ENCODE data around the gene SPEM3. TPM values are rescaled to one million over a fixed set of nuclear protein-coding genes. Genes with fewer than 3 reads are reported as not detected.

SPEM3 gene
- total and polyA plus RNA-seq, 10 of the 15 experiments (the other 5 are each of a cell fraction or from before 2014, with no cell fraction given) = not detected

DNA sequence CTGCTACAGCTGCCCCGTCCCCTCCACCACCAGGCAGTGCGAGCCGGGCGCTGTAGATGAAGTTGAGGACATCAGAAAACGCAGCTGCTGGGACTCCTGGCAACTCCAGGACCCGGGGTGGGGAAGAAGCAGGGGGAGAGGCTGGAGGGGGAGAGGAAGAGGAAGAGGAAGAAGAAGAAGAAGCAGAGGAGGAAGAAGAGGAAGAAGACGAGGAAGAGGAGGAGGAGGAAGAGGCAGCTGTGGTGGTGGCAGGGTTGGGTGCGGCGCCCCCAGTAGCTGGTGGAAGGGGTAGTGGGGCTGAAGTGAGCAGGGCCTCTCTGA, 37.6 kb downstream of the SPEM3 start (continued):
- TF ChIP-seq, protein P1, sequence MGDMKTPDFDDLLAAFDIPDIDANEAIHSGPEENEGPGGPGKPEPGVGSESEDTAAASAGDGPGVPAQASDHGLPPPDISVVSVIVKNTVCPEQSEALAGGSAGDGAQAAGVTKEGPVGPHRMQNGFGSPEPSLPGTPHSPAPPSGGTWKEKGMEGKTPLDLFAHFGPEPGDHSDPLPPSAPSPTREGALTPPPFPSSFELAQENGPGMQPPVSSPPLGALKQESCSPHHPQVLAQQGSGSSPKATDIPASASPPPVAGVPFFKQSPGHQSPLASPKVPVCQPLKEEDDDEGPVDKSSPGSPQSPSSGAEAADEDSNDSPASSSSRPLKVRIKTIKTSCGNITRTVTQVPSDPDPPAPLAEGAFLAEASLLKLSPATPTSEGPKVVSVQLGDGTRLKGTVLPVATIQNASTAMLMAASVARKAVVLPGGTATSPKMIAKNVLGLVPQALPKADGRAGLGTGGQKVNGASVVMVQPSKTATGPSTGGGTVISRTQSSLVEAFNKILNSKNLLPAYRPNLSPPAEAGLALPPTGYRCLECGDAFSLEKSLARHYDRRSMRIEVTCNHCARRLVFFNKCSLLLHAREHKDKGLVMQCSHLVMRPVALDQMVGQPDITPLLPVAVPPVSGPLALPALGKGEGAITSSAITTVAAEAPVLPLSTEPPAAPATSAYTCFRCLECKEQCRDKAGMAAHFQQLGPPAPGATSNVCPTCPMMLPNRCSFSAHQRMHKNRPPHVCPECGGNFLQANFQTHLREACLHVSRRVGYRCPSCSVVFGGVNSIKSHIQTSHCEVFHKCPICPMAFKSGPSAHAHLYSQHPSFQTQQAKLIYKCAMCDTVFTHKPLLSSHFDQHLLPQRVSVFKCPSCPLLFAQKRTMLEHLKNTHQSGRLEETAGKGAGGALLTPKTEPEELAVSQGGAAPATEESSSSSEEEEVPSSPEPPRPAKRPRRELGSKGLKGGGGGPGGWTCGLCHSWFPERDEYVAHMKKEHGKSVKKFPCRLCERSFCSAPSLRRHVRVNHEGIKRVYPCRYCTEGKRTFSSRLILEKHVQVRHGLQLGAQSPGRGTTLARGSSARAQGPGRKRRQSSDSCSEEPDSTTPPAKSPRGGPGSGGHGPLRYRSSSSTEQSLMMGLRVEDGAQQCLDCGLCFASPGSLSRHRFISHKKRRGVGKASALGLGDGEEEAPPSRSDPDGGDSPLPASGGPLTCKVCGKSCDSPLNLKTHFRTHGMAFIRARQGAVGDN (IDR thresholded peaks at IDR 0.05) = no peak
- TF ChIP-seq HDAC6 (IDR thresholded peaks at IDR 0.05; ENCODE audit: unreplicated experiment) = no peak

DNA sequence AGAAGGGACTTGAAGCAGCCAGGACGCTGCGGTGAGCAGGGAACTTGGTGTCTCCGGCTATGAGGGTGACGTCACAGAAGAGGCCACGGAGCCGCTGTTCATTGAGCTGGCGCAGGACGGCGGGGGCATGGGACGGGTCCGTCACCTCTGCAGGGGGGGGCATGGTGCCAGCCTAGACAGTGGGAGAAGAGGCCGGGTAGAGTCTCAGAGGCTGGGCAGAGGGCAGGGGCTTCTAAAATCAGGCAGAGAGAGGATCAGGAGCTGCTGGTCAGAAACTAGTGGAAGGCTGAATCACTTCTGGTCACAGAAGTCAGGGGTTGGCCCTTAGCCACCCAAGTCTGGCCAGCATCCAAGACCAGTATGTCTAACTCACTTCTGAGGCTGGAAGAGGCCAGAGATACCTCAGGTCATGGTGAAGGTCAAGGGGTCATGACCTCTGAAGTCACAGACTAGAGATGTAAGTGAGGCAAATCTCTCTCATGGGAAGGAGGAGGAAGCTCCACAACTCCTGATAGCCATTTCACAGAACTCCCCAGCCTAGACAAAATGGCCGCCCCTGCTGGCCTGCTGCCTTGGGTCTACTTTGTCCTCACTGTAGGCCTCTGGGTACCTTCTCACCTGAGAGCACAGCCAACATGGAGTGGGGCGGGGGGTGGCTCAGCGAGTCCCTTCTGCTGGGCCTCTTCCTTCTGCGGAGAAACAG, 38.1 kb downstream of the SPEM3 start:
- peaks cover 0 to 5% of the 10 kb centered on the region in 2 experiments; a peak in 3 of 4 replicates for H3K36me3 ChIP-seq (ENCODE audit: control insufficient read depth in 2 of 2, insufficient read depth in 2 of 2, low read length in 1 of 2)
- ChIA-PET CTCF (interaction anchor here (1.7 kb wide), 1 partner anchor 10 kb away, joined by 4 read pairs; no protein-coding TSS in a partner anchor), SMC1A (ENCODE audit: uncharacterized antibody, unreplicated experiment) (no interaction called here), RAD21 (ENCODE audit: unreplicated experiment) (no interaction called here), POLR2A (interaction anchor here (1.1 to 2.4 kb wide), 2 partner anchors 10 to 27 kb away, joined by 3 to 9 read pairs; no protein-coding TSS in a partner anchor)
- no peak for ATAC-seq
- H3K4me2 ChIP-seq (ENCODE audit: control insufficient read depth, insufficient read depth) = no peak overlapping the region
- in situ Hi-C loops (cut with MboI) (no loop called here), intact Hi-C loops (cut with micrococcal nuclease; ENCODE audit: unreplicated experiment) (no loop called here)
- H3K4me3 ChIP-seq = no peak overlapping the region
- no peak for DNase-seq (ENCODE audit: low read depth, low spot score)
- no TSS peak for BruUV-seq (replicated peaks)
- no peaks in the 10 kb centered on the region; the same call in 1 of the 2 replicates for H3K4me1 ChIP-seq (ENCODE audit: control insufficient read depth, insufficient read depth, low read length)
- H3K79me2 ChIP-seq (ENCODE audit: control insufficient read depth, insufficient read depth, low read length) = no peaks in the 10 kb centered on the region
- H3K27me3 ChIP-seq (replicated peaks in 1 of 2; ENCODE audit: control insufficient read depth in 2 of 2, insufficient read depth in 2 of 2, low read length in 1 of 2) = no peaks in the 10 kb centered on the region
- no peak overlapping the region for H2AFZ ChIP-seq (ENCODE audit: control insufficient read depth, low read depth, low read length)
- no peak overlapping the region for H3K9ac ChIP-seq (ENCODE audit: control insufficient read depth, insufficient read depth, low read length)
- H3K27ac ChIP-seq (ENCODE audit: control insufficient read depth, insufficient read depth) = peak overlapping the region; percentile 44
- H4K20me1 ChIP-seq (ENCODE audit: control insufficient read depth, insufficient read depth) = no peaks in the 10 kb centered on the region
- 87% methylated on average over 16 of the region's 16 CpGs for WGBS (ENCODE audit: insufficient coverage, insufficient replicate concordance, low lambda C conversion rate, missing lambda C conversion rate)
- no peak for FAIRE-seq
- H3K9me3 ChIP-seq (replicated peaks; ENCODE audit: control insufficient read depth, insufficient read depth, low read length) = no peaks in the 10 kb centered on the region
- TF ChIP-seq ATF3 (IDR thresholded peaks at IDR 0.05; ENCODE audit: borderline replicate concordance, extremely low read depth, low read depth, low read length) = no peak
- TF ChIP-seq CHD4 (IDR thresholded peaks at IDR 0.05) = no peak
- TF ChIP-seq FOXM1 (IDR thresholded peaks at IDR 0.05; ENCODE audit: low read depth, low read length) = no peak
- TF ChIP-seq PAX8 (IDR thresholded peaks at IDR 0.05) = no peak
- no peak for TF ChIP-seq RELA (IDR thresholded peaks at IDR 0.05; ENCODE audit: borderline replicate concordance, partially characterized antibody)
- TF ChIP-seq ETV6 (conservative IDR thresholded peaks at IDR 0.05 in 1 of 2, IDR thresholded peaks at IDR 0.05 in 1 of 2; ENCODE audit: borderline replicate concordance in 1 of 2, low read depth in 1 of 2) = no peak
- TF ChIP-seq CBX3 (IDR thresholded peaks at IDR 0.05; ENCODE audit: borderline replicate concordance, low read depth) = no peak
- no peak for TF ChIP-seq ZSCAN29 (IDR thresholded peaks at IDR 0.05)
- TF ChIP-seq HCFC1 (IDR thresholded peaks at IDR 0.05; ENCODE audit: low read length) = no peak
- TF ChIP-seq, protein P2, sequence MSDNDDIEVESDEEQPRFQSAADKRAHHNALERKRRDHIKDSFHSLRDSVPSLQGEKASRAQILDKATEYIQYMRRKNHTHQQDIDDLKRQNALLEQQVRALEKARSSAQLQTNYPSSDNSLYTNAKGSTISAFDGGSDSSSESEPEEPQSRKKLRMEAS (IDR thresholded peaks at IDR 0.05; ENCODE audit: low read depth, low read length) = no peak
- no peak for TF ChIP-seq SP1 (IDR thresholded peaks at IDR 0.05; ENCODE audit: low read depth, low read length)
- TF ChIP-seq EED (IDR thresholded peaks at IDR 0.05; ENCODE audit: low read depth) = no peak
- no peak for TF ChIP-seq EZH2 (IDR thresholded peaks at IDR 0.05; ENCODE audit: borderline replicate concordance, control insufficient read depth, low read depth, low read length)
- no peak for TF ChIP-seq WRNIP1 (IDR thresholded peaks at IDR 0.05; ENCODE audit: borderline replicate concordance, low read depth, low read length)
- TF ChIP-seq BACH1 (IDR thresholded peaks at IDR 0.05; ENCODE audit: borderline replicate concordance) = no peak
- TF ChIP-seq NR2C1 (IDR thresholded peaks at IDR 0.05) = 0 out of 2 replicates have a peak, but pooled peaks have one; percentile 30
- no peak for TF ChIP-seq MEF2B (IDR thresholded peaks at IDR 0.05; ENCODE audit: partially characterized antibody, poor library complexity, severe bottlenecking)
- TF ChIP-seq YY1 (IDR thresholded peaks at IDR 0.05; ENCODE audit: low read depth, low read length) = peak; percentile 93

Measured in GM12878 (cell line).